Osteoblast (primary cell): ENCODE measurements around the gene IL10. TPM values are rescaled to one million over a fixed set of nuclear protein-coding genes. Genes with fewer than 3 reads are reported as not detected.

Experiments used
- DNase-seq: peaks from one replicate; pipeline ENCODE4 v3.0.0; 2011; ENCODE audit warnings: low spot score, mixed read lengths; ENCODE audit not compliant: insufficient read length; ENCODE audit errors: missing footprints
- H2AFZ ChIP-seq: 2 replicates; pipeline ENCODE4 v1.6.0; 2011; ENCODE audit warnings: mild to moderate bottlenecking, low read length
- H3K27ac ChIP-seq: 2 replicates; pipeline ENCODE4 v1.5.1; 2011; ENCODE audit warnings: mild to moderate bottlenecking, low read depth, low read length, moderate library complexity
- H3K27me3 ChIP-seq: 2 replicates; pipeline ENCODE4 v1.6.0; 2012; ENCODE audit warnings: mild to moderate bottlenecking, control low read depth, inconsistent platforms, low read length, moderate library complexity; ENCODE audit not compliant: insufficient read depth
- H3K36me3 ChIP-seq: 2 replicates; pipeline ENCODE4 v1.5.1; 2011; ENCODE audit warnings: mild to moderate bottlenecking, low read length, control low read depth, moderate library complexity; ENCODE audit not compliant: insufficient read depth
- H3K4me1 ChIP-seq: 2 replicates; pipeline ENCODE4 v1.5.1; 2011; ENCODE audit warnings: mild to moderate bottlenecking, low read length, control low read depth, moderate library complexity; ENCODE audit not compliant: insufficient read depth
- H3K4me2 ChIP-seq: 2 replicates; pipeline ENCODE4 v1.6.0; 2011; ENCODE audit warnings: mild to moderate bottlenecking, low read length; ENCODE audit not compliant: insufficient read depth
- H3K4me3 ChIP-seq: fragments of 200-600 bp; sonication (generic); 3 replicates; pipeline ENCODE4 v1.5.1; 2012; ENCODE audit warnings: mild to moderate bottlenecking, low read length, inconsistent platforms; ENCODE audit not compliant: insufficient read depth
- H3K79me2 ChIP-seq: 2 replicates; pipeline ENCODE4 v1.6.0; 2012; ENCODE audit warnings: mild to moderate bottlenecking, low read length, control low read depth, inconsistent platforms; ENCODE audit not compliant: insufficient read depth
- H3K9me3 ChIP-seq: 2 replicates; pipeline ENCODE4 v1.5.1; 2011; ENCODE audit warnings: low read depth, low read length, control low read depth
- H4K20me1 ChIP-seq: 2 replicates; pipeline ENCODE4 v1.6.0; 2012; ENCODE audit warnings: mild to moderate bottlenecking, low read length, control low read depth; ENCODE audit not compliant: insufficient read depth
- CTCF ChIP-seq: IDR thresholded peaks from 2 replicates; pipeline ENCODE4 v1.5.1; 2011; ENCODE audit warnings: mild to moderate bottlenecking, low read depth, low read length, moderate library complexity; ENCODE audit errors: extremely low read depth
- total RNA-seq: library from RNA; depleted of rRNA; stranded (reverse); fragments of >200 nt; gene quantifications from 2 replicates; pipeline ENCODE4 v1.2.3, GENCODE V29; 2012

IL10 gene
- total RNA-seq, 1 donor: not detected

GRCh38 chr1:206732508-206732907 lies 39.8 kb downstream of the IL10 start:
- no peaks in the 10 kb centered on the region for H3K27me3 ChIP-seq
- no peak overlapping the region for H3K4me3 ChIP-seq
- H2AFZ ChIP-seq: no peak overlapping the region
- peaks cover 73% of the 10 kb centered on the region for H4K20me1 ChIP-seq
- no peak overlapping the region for H3K4me2 ChIP-seq
- H3K36me3 ChIP-seq: peaks cover 59% of the 10 kb centered on the region
- TF ChIP-seq CTCF: no peak
- no peak overlapping the region for H3K27ac ChIP-seq
- H3K4me1 ChIP-seq: peaks cover 14% of the 10 kb centered on the region
- DNase-seq: no peak
- H3K79me2 ChIP-seq: peaks cover 32% of the 10 kb centered on the region
- no peaks in the 10 kb centered on the region for H3K9me3 ChIP-seq

- H3K27ac ChIP-seq: no peak overlapping the region
- no peaks in the 10 kb centered on the region for H3K4me1 ChIP-seq
- peaks cover 62% of the 10 kb centered on the region for H3K79me2 ChIP-seq
- H3K36me3 ChIP-seq: peaks cover 49% of the 10 kb centered on the region
- H3K9me3 ChIP-seq: no peaks in the 10 kb centered on the region
- no peak for DNase-seq
- H2AFZ ChIP-seq: no peak overlapping the region
- no peak overlapping the region for H3K4me2 ChIP-seq
- H3K4me3 ChIP-seq: no peak overlapping the region
- TF ChIP-seq CTCF: no peak
- no peaks in the 10 kb centered on the region for H3K27me3 ChIP-seq
- H4K20me1 ChIP-seq: peaks cover 81% of the 10 kb centered on the region
These were observed 42.8 kb downstream of the IL10 start for GRCh38 chr1:206729507-206729906.

GRCh38 chr1:206729050-206729449 lies 43.2 kb downstream of the IL10 start:
- H3K4me1 ChIP-seq: peaks cover 3% of the 10 kb centered on the region
- peaks cover 80% of the 10 kb centered on the region for H4K20me1 ChIP-seq
- DNase-seq: no peak
- H3K27me3 ChIP-seq: no peaks in the 10 kb centered on the region
- no peak overlapping the region for H2AFZ ChIP-seq
- H3K9me3 ChIP-seq: no peaks in the 10 kb centered on the region
- no peak overlapping the region for H3K4me2 ChIP-seq
- no peak for TF ChIP-seq CTCF
- peaks cover 65% of the 10 kb centered on the region for H3K79me2 ChIP-seq
- H3K4me3 ChIP-seq: no peak overlapping the region
- peaks cover 45% of the 10 kb centered on the region for H3K36me3 ChIP-seq
- H3K27ac ChIP-seq: no peak overlapping the region

GRCh38 chr1:206728697-206728987 lies 43.7 kb downstream of the IL10 start:
- Histone ChIP-seq H3K4me2 (no peak overlapping the region), H3K27me3 (no peaks in the 10 kb centered on the region), H3K79me2 (peaks cover 69% of the 10 kb centered on the region), H3K27ac (no peak overlapping the region), H3K36me3 (peaks cover 45% of the 10 kb centered on the region), H4K20me1 (peaks cover 80% of the 10 kb centered on the region), H2AFZ (no peak overlapping the region), H3K4me1 (peaks cover 7% of the 10 kb centered on the region), H3K9me3 (no peaks in the 10 kb centered on the region), H3K4me3 (no peak overlapping the region)
- no peak for DNase-seq
- no peak for TF ChIP-seq CTCF
